ENCODE measurements around the gene ENTREP1.
"Not testable (repeated sequence)": the region's sequence is repeated elsewhere in the genome, so short reads cannot be mapped to it uniquely, and the experiment has no call there.

The ENTREP1 gene

GRCh38 chr9:69409936-69410335 lies 84.9 kb downstream of the ENTREP1 start:
- peak; percentile 59 for DNase-seq (ENCODE audit: low read depth, low spot score)

DNA sequence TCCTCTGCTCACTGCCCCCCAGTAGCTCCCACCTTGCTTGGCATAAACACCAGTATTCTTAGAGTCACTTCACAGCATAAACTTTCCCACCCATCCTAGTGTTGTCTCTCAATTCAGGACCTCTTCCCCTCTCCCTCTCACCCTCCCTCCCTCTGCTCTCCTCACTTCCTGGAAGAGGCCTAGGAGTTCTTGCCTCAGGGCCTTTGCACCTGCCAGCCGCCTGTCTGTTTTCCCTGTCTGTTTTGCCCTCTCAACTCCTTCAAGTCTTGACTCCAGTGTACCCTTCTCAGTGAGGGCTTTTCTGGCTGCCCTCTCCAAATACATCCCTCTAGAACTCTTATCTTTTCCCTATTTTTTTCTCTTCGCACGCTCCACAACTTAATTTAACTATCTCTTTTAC lies 86.2 kb downstream of the ENTREP1 start:
- DNase-seq (ENCODE audit: low read depth, low spot score): no peak

GRCh38 chr9:69411931-69412740 lies 87.1 kb downstream of the ENTREP1 start:
- no peak for DNase-seq (ENCODE audit: low read depth, low spot score)

DNA sequence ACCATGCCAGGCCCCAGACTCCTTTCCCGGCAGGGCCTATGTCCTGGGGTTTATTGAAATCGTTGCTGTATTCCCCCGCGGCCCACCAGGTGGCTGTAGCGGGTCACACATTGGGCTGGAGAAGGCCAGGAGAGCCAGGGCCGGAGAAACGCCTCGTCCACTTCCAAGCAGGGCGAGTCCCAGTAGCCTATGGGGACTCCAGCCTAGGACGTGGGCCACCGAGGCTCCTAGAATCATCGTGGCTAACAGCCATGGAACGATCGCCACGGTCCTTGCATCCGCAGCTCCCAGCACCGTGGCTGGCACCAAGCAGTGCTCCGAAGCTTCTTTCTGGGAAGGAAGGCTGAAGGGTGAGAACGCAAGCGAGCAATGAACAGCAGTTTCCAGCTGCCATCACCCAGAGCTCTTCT lies 87.7 kb downstream of the ENTREP1 start:
- peak; percentile 65 for DNase-seq (ENCODE audit: low read depth, low spot score)

GRCh38 chr9:69420611-69421270 lies 95.7 kb downstream of the ENTREP1 start:
- DNase-seq (ENCODE audit: low read depth, low spot score): no peak

DNA sequence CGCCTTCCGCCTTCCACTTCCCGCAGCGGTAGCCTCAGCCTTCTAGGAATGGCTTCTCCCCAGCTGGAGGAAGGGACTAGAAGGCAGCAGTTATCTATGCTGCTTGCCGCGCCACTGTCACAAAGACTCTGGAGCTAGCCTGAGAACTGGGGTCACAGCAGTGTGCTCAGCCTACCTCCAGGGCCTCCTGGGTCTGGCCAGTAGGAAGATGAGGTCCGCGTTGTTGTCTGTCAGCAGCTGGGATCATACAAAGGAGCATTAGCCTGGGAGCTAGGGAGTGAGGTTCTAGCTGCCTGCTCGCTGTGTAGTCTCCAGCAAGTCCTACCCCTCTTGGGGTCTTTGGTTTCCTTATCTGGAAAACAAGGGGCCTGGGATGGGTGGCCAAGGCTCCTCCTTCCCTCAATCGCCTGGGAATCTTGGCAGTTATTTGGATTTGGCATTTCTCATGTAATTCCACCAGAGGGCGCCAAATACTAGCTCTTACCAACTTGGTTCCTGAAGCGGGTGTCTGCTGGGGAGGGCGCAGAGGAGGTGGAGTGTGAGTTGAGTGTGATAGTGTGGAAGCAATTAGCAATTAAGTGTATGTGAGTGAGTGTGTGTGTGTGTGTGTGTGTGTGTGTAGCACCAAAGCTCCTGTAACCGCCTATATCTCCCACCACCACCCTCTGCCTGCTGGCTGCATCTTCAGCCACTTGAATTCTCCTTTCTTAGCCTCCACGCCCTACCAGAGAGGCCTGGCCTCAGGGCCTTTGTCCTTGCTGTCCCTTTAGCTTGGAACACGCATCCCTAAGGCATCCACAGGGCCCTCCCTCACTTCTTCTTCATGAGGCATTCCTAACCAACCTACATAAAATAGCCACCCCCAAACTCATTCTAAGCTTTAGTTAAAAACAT lies 97.1 kb downstream of the ENTREP1 start:
- no peak for DNase-seq (ENCODE audit: low read depth, low spot score)

GRCh38 chr9:69425136-69425801 lies 100.3 kb downstream of the ENTREP1 start:
- DNase-seq (ENCODE audit: low read depth, low spot score): no peak

DNA sequence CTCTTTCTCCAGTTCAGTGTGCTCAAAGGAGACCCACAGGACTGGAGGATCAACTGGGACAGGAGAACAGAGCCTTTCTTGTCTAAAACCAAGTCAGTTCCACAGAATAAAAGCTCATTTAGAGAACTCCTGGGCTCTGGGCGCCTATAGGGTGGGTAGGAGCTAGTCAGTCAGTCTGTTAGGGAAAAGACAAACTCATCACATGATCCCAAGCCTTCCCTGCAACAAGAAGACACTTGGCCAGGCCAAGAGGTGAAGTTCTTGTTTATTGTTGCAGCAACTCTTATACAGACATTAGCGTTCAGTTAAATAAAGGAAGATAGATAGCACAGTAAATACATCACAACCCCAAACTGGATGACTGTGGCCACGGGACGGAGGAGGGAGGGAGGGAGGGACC lies 102.3 kb downstream of the ENTREP1 start:
- DNase-seq (ENCODE audit: low read depth, low spot score): no peak

GRCh38 chr9:69428017-69428785 lies 103.2 kb downstream of the ENTREP1 start:
- DNase-seq (ENCODE audit: low read depth, low spot score): no peak

GRCh38 chr9:69429281-69429680 lies 104.3 kb downstream of the ENTREP1 start:
- DNase-seq (ENCODE audit: low read depth, low spot score): no peak

DNA sequence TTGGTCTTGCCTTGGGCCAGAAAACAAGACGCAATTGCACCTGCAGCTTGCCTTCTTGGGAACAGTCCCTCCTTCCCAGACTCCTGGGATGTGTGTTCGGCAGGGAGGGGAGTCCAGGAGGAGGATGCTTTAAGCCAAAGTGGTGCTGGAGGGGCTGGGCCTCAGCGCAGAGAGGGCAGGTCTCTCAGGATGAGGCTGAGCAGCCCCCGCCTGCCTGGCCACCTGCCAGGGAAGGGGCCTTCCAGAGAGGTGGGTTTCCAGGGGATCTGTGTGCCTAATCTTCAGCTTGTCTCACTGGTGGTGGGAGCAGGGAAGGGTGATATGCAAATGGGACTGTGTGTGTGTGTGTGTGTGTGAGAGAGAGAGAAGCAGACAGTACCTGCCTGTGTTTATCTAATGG lies 105.2 kb downstream of the ENTREP1 start:
- no peak for DNase-seq (ENCODE audit: low read depth, low spot score)

DNA sequence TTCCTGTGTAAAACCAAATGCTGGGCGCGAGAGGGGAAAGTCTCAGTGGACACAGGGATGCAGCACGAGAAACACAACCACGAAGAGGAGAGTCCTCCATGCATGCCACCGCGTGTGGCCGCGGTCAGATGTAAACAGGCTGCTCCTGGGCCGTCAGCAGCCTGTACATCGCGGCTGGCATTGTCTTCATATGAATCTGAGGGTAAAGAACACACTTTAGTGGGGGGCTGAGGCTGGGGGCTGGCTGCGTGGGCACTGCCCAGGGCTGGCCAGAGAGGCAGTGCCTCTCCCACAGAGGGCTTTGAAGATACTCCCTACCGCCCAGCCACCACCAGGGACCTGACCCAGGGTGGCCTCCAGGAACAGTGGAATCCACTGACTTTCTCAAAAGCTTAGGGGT lies 106.2 kb downstream of the ENTREP1 start:
- DNase-seq (ENCODE audit: low read depth, low spot score): no peak

- DNase-seq (ENCODE audit: low read depth, low spot score): no peak
These were observed 106.8 kb downstream of the ENTREP1 start for GRCh38 chr9:69431777-69432176.

DNA sequence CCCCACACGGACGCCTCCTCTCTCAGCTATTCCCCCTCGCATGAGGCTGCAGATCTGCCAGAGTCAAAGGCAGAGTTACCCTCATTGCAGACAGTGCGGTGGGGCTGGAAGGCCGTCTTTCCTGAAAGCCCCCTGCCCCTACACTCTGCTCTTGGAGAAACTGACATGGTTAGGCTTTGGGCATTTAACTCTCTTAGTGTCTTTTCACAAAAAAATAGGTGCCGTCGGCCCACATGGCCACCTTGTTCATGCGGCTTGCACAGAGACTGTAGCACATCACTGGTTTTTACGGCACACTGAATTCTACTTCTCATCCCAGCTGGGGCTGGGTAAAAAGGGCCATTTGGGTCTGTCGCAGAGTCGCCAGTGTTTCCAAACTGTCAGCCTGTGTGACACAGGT lies 107.6 kb downstream of the ENTREP1 start:
- DNase-seq (ENCODE audit: low read depth, low spot score): no peak

GRCh38 chr9:69433392-69433791 lies 108.4 kb downstream of the ENTREP1 start:
- no peak for DNase-seq (ENCODE audit: low read depth, low spot score)

- DNase-seq (ENCODE audit: low read depth, low spot score): no peak
These were observed 109.0 kb downstream of the ENTREP1 start for GRCh38 chr9:69433968-69434367.

- not testable (repeated sequence) for DNase-seq (ENCODE audit: low read depth, low spot score)
These were observed 114.6 kb downstream of the ENTREP1 start for GRCh38 chr9:69439654-69440053.

DNA sequence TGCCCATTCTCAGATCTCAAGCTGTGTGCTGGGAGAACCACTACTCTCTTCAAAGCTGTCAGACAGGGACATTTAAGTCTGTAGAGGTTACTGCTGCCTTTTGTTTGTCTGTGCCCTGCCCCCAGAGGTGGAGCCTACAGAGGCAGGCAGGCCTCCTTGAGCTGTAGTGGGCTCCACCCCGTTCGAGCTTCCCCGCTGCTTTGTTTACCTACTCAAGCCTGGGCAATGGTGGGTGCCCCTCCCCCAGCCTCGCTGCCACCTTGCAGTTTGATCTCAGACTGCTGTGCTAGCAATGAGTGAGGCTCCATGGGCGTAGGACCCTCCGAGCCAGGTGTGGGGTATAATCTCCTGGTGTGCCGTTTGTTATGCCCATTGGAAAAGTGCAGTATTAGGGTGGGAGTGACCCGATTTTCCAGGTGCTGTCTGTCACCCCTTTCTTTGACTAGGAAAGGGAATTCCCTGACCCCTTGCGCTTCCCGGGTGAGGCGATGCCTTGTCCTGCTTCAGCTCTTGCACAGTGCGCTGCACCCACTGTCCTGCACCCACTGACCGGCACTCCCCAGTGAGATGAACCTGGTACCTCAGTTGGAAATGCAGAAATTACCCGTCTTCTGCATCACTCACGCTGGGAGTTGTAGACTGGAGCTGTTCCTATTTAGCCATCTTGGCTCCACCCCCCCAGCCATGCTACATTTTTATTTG lies 115.4 kb downstream of the ENTREP1 start:
- DNase-seq (ENCODE audit: low read depth, low spot score): not testable (repeated sequence)

All from iPS DF 19.7 (cell line).